ENCODE measurements around the gene CDKN2B.

The CDKN2B gene

DNA sequence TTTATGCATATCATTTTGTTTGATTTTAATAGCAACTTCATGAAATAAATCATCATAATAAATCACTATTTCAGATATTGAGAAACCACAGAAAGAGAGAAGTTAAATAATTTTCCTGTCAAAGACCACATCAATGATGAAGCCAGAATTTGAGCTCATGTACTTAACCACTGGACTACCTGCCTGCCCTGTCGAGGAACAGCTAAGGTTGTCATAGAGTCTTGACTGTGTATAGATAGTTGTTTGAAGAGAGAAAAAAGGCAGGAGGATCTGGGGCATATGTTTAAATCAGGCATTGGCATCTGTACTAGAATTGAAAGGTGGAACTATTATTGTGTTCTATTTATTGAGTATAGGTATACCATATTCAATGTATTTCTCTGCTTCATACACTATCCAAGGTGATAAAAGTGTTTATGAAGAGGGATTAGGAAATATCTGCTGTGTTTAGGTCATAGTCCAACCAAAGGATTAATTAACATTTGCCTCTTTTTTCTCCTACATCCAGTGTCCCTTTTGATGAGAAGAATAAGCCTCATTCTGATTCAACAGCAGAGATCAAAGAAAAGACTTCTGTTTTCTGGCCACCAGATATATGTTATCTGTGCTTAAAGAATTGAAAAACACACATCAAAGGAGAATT, 37.3 kb upstream of the CDKN2B start:
- H4K20me1 ChIP-seq (ENCODE audit: control insufficient read depth, insufficient read depth, low read depth, low read length) = no peaks in the 10 kb centered on the region
- no peak overlapping the region for H3K4me3 ChIP-seq (ENCODE audit: low read length)
- TF ChIP-seq, protein P1, sequence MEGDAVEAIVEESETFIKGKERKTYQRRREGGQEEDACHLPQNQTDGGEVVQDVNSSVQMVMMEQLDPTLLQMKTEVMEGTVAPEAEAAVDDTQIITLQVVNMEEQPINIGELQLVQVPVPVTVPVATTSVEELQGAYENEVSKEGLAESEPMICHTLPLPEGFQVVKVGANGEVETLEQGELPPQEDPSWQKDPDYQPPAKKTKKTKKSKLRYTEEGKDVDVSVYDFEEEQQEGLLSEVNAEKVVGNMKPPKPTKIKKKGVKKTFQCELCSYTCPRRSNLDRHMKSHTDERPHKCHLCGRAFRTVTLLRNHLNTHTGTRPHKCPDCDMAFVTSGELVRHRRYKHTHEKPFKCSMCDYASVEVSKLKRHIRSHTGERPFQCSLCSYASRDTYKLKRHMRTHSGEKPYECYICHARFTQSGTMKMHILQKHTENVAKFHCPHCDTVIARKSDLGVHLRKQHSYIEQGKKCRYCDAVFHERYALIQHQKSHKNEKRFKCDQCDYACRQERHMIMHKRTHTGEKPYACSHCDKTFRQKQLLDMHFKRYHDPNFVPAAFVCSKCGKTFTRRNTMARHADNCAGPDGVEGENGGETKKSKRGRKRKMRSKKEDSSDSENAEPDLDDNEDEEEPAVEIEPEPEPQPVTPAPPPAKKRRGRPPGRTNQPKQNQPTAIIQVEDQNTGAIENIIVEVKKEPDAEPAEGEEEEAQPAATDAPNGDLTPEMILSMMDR (IDR thresholded peaks at IDR 0.05; ENCODE audit: low read depth, low read length, poor library complexity, severe bottlenecking) = no peak
- H3K4me2 ChIP-seq (ENCODE audit: low read length) = no peak overlapping the region
- H3F3A ChIP-seq (ENCODE audit: control insufficient read depth, insufficient read depth) = no peaks in the 10 kb centered on the region
- no peaks in the 10 kb centered on the region for H3K9me3 ChIP-seq (ENCODE audit: control insufficient read depth, insufficient read depth, low read length)
- no peak overlapping the region for H3K27ac ChIP-seq (ENCODE audit: low read depth, low read length)
- no peaks in the 10 kb centered on the region for H3K9me2 ChIP-seq (replicated peaks; ENCODE audit: control insufficient read depth, low read length)
- H3K27me3 ChIP-seq (ENCODE audit: control insufficient read depth, low read length) = no peaks in the 10 kb centered on the region
- H3K4me1 ChIP-seq (ENCODE audit: control insufficient read depth, low read length) = no peaks in the 10 kb centered on the region
- no peaks in the 10 kb centered on the region for H3K79me2 ChIP-seq (ENCODE audit: control insufficient read depth, low read length)
- no peaks in the 10 kb centered on the region for H3K36me3 ChIP-seq (ENCODE audit: control insufficient read depth, low read length)

DNA sequence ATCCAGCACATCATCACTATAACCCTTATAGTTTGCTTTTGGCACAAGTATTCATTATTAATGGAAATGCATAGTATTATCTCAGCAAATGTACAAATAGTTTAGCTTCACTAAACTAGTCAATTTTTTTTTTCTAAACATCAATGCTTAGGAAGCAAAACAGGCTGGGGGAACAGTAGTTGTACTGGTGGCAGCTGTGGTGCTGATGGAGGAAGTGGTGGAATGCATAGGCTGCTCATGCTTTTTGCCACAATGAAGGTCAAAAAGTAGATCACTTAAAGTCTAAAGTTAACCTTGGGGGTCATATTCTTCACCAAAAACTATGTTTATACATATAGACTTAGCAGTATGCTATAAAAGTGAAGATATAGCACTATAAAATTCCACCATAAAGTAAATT, 36.3 kb upstream of the CDKN2B start:
- Histone ChIP-seq H4K20me1 (ENCODE audit: control insufficient read depth, insufficient read depth, low read depth, low read length) (no peaks in the 10 kb centered on the region), H3K36me3 (ENCODE audit: control insufficient read depth, low read length) (no peaks in the 10 kb centered on the region), H3K4me3 (ENCODE audit: low read length) (no peak overlapping the region), H3K4me1 (ENCODE audit: control insufficient read depth, low read length) (no peaks in the 10 kb centered on the region), H3K27ac (ENCODE audit: low read depth, low read length) (no peak overlapping the region), H3K9me2 (replicated peaks; ENCODE audit: control insufficient read depth, low read length) (no peaks in the 10 kb centered on the region), H3F3A (ENCODE audit: control insufficient read depth, insufficient read depth) (no peaks in the 10 kb centered on the region), H3K27me3 (ENCODE audit: control insufficient read depth, low read length) (no peaks in the 10 kb centered on the region), H3K9me3 (ENCODE audit: control insufficient read depth, insufficient read depth, low read length) (no peaks in the 10 kb centered on the region), H3K79me2 (ENCODE audit: control insufficient read depth, low read length) (no peaks in the 10 kb centered on the region), H3K4me2 (ENCODE audit: low read length) (no peak overlapping the region)
- TF ChIP-seq EZH2phosphoT487 (IDR thresholded peaks at IDR 0.05; ENCODE audit: borderline replicate concordance, low read length) = no peak
- TF ChIP-seq, protein P1 (IDR thresholded peaks at IDR 0.05; ENCODE audit: low read depth, low read length, poor library complexity, severe bottlenecking) = no peak

DNA sequence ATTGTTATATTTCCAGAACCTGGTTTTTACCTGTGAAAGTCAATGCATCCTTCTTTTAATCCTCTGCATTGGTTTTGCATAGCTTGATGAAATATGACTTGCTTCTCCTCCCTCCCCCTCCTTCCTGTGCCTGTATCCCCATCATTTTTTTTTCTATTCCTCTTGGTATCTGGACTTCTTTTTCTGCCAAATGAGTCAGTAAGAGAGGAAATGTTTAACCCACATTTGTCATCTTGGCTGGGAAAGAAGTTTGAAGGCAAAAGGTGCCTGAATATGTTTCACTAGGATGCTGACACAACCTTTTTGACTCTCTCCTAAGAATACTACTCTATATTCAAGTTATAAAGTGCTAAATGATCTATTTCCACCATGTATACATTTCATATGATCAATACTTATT, 35.5 kb upstream of the CDKN2B start:
- H4K20me1 ChIP-seq (ENCODE audit: control insufficient read depth, insufficient read depth, low read depth, low read length) = no peaks in the 10 kb centered on the region
- H3K27ac ChIP-seq (ENCODE audit: low read depth, low read length) = no peak overlapping the region
- H3K4me2 ChIP-seq (ENCODE audit: low read length) = no peak overlapping the region
- H3K36me3 ChIP-seq (ENCODE audit: control insufficient read depth, low read length) = no peaks in the 10 kb centered on the region
- H3F3A ChIP-seq (ENCODE audit: control insufficient read depth, insufficient read depth) = no peaks in the 10 kb centered on the region
- no peaks in the 10 kb centered on the region for H3K27me3 ChIP-seq (ENCODE audit: control insufficient read depth, low read length)
- no peaks in the 10 kb centered on the region for H3K79me2 ChIP-seq (ENCODE audit: control insufficient read depth, low read length)
- no peak overlapping the region for H3K4me3 ChIP-seq (ENCODE audit: low read length)
- no peaks in the 10 kb centered on the region for H3K9me3 ChIP-seq (ENCODE audit: control insufficient read depth, insufficient read depth, low read length)
- no peaks in the 10 kb centered on the region for H3K9me2 ChIP-seq (replicated peaks; ENCODE audit: control insufficient read depth, low read length)
- H3K4me1 ChIP-seq (ENCODE audit: control insufficient read depth, low read length) = no peaks in the 10 kb centered on the region
- no peak for TF ChIP-seq EZH2phosphoT487 (IDR thresholded peaks at IDR 0.05; ENCODE audit: borderline replicate concordance, low read length)
- TF ChIP-seq, protein P1 (IDR thresholded peaks at IDR 0.05; ENCODE audit: low read depth, low read length, poor library complexity, severe bottlenecking) = no peak
